ENCODE measurements around the gene ZNF568. TPM values are rescaled to one million over a fixed set of nuclear protein-coding genes. Genes with fewer than 3 reads are reported as not detected.

The ZNF568 gene
- polyA plus RNA-seq, 2 of the 4 experiments (the other 2 are of a cell fraction), result 1.0 to 4.9 TPM

DNA sequence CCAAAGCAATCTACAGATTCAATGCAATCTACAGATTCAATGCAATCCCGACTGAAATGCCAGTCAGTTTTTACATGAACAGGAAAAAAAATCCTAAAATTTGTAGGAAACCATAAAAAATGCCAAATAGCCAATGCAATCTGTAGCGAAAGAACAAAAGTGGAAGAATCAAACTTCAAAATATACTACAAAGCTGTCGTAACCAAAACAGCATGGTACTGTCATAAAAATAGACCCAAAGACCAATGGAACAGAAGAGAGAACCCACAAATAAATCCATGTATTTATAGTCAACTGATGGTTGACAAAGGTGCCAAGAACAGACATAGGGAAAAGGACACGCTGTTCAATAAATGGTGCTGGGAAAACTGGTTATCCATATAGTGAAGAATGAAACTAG lies 17.7 kb upstream of the ZNF568 start:
- peak; percentile 93 for FAIRE-seq
- Histone ChIP-seq H3K4me3 (no peak overlapping the region), H3K27ac (no peak overlapping the region), H3K9me3 (peaks cover 88% of the 10 kb centered on the region), H3K4me2 (no peak overlapping the region), H3K4me1 (no peaks in the 10 kb centered on the region)
- 57% methylated on average over 4 of the region's 4 CpGs for WGBS (ENCODE audit: missing lambda C conversion rate)
- CTCF ChIA-PET, result no interaction called here
- POLR2A ChIA-PET, result no interaction called here
- ATAC-seq, result no peak
- DNase-seq (ENCODE audit: low read depth in 1 of 2, low spot score in 1 of 2), result no peak
- TF ChIP-seq CHD4 (IDR thresholded peaks at IDR 0.05; ENCODE audit: borderline replicate concordance), result no peak
- no peak for TF ChIP-seq BHLHE40 (IDR thresholded peaks at IDR 0.05; ENCODE audit: low read depth, low read length)
- no peak for TF ChIP-seq RFX5 (IDR thresholded peaks at IDR 0.05)

GRCh38 chr19:36916991-36917390 lies 859 bp downstream of the ZNF568 start:
- CTCF ChIA-PET, result no interaction called here
- WGBS (ENCODE audit: missing lambda C conversion rate), result 81% methylated on average over 7 of the region's 7 CpGs
- POLR2A ChIA-PET, result interaction anchor here (0.6 kb wide), 1 partner anchor 228 kb away, joined by 3 read pairs; no protein-coding TSS in a partner anchor
- DNase-seq (ENCODE audit: low read depth in 1 of 2, low spot score in 1 of 2) (peak in 1 of 2 experiments; percentile 9), ATAC-seq (no peak), FAIRE-seq (no peak)
- H3K4me1 ChIP-seq, result no peaks in the 10 kb centered on the region
- peak overlapping the region; percentile 38 for H3K4me2 ChIP-seq
- H3K27ac ChIP-seq, result no peak overlapping the region
- H3K4me3 ChIP-seq, result peak overlapping the region; percentile 39
- no peak for TF ChIP-seq FOXS1 (CRISPR knock-in tag; IDR thresholded peaks at IDR 0.05)
- no peak for TF ChIP-seq CTCF (IDR thresholded peaks at IDR 0.05)
- peaks cover 99% of the 10 kb centered on the region for H3K9me3 ChIP-seq

DNA sequence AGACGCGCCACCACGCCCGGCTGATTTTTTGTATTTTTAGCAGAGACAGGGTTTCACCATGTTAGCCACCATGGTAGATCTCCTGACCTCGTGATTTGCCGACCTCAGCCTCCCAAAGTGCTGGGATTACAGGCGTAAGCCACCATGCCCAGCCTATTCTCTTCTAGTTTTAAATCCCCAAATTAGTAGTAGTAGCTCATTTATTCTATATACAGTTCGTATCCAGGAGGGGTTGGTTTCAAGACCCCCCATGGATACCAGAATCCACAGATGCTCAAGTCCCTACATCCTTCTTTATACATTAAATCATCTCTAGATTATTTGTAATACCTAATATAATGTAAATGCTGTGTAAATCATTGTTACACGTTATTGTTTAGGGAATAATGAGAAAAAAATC lies 2.0 kb downstream of the ZNF568 start:
- Histone ChIP-seq H3K9me3 (peaks cover 98% of the 10 kb centered on the region), H3K4me3 (no peak overlapping the region), H3K4me2 (no peak overlapping the region), H3K27ac (no peak overlapping the region), H3K4me1 (no peaks in the 10 kb centered on the region)
- CTCF ChIA-PET, result no interaction called here
- FAIRE-seq (no peak), ATAC-seq (no peak), DNase-seq (ENCODE audit: low read depth in 1 of 2, low spot score in 1 of 2) (no peak)
- 57% methylated on average over 9 of the region's 9 CpGs for WGBS (ENCODE audit: missing lambda C conversion rate)
- no peak for TF ChIP-seq ZNF302 (CRISPR knock-in tag; IDR thresholded peaks at IDR 0.05)
- no peak for TF ChIP-seq ZC3H11A (IDR thresholded peaks at IDR 0.05)
- TF ChIP-seq CBX8 (IDR thresholded peaks at IDR 0.05), result no peak
- TF ChIP-seq EHMT2 (IDR thresholded peaks at IDR 0.05; ENCODE audit: low read depth), result no peak
- TF ChIP-seq ZSCAN20 (CRISPR knock-in tag; IDR thresholded peaks at IDR 0.05), result no peak
- no peak for TF ChIP-seq NPAS2 (CRISPR knock-in tag; IDR thresholded peaks at IDR 0.05; ENCODE audit: borderline replicate concordance)
- no peak for TF ChIP-seq FOXS1 (CRISPR knock-in tag; IDR thresholded peaks at IDR 0.05)
- no peak for TF ChIP-seq HDAC2 (IDR thresholded peaks at IDR 0.05)
- TF ChIP-seq MYC (IDR thresholded peaks at IDR 0.05; ENCODE audit: borderline replicate concordance, low read length), result no peak
- TF ChIP-seq HOXB13 (CRISPR knock-in tag; IDR thresholded peaks at IDR 0.05; ENCODE audit: low read depth), result no peak
- no peak for TF ChIP-seq BHLHE40 (IDR thresholded peaks at IDR 0.05; ENCODE audit: low read depth, low read length)
- no peak for TF ChIP-seq POLR2A (IDR thresholded peaks at IDR 0.05; ENCODE audit: low read length)
- no peak for TF ChIP-seq HOXB5 (CRISPR knock-in tag; IDR thresholded peaks at IDR 0.05)
- TF ChIP-seq EHF (CRISPR knock-in tag; IDR thresholded peaks at IDR 0.05), result no peak
- TF ChIP-seq, protein P1, sequence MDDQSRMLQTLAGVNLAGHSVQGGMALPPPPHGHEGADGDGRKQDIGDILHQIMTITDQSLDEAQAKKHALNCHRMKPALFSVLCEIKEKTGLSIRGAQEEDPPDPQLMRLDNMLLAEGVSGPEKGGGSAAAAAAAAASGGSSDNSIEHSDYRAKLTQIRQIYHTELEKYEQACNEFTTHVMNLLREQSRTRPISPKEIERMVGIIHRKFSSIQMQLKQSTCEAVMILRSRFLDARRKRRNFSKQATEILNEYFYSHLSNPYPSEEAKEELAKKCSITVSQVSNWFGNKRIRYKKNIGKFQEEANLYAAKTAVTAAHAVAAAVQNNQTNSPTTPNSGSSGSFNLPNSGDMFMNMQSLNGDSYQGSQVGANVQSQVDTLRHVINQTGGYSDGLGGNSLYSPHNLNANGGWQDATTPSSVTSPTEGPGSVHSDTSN (IDR thresholded peaks at IDR 0.05), result no peak
- TF ChIP-seq EP300 (IDR thresholded peaks at IDR 0.05), result no peak
- POLR2A ChIA-PET, result no interaction called here

DNA sequence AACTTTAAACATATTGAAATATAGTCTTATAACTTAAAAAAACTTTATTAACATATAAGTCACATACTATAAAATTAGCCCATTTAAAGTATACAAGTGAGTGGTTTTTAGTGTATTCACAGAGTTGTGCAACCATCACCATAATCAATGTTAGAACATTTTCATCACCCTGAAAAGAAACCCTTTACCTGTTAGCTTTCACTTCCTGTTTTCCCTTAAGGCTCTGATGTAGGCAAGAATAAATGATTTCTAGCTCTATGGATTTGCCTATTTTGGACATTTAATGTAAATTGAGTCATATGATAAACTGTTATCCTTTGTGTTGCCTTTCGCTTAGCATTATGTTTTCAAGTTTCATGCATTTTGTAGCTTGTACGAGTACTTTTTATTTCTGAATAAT lies 15.6 kb downstream of the ZNF568 start:
- WGBS (ENCODE audit: missing lambda C conversion rate), result 65% methylated on average over 2 of the region's 2 CpGs
- CTCF ChIA-PET, result interaction anchor here (0.6 to 0.7 kb wide), 2 partner anchors 74 to 563 kb away, joined by 3 read pairs; no protein-coding TSS in a partner anchor
- H3K4me3 ChIP-seq, result no peak overlapping the region
- POLR2A ChIA-PET, result no interaction called here
- ATAC-seq (no peak), FAIRE-seq (no peak), DNase-seq (ENCODE audit: low read depth in 1 of 2, low spot score in 1 of 2) (no peak)
- H3K27ac ChIP-seq, result no peak overlapping the region
- H3K4me2 ChIP-seq, result no peak overlapping the region
- H3K4me1 ChIP-seq, result no peaks in the 10 kb centered on the region
- H3K9me3 ChIP-seq, result peaks cover 74% of the 10 kb centered on the region
- TF ChIP-seq SMC3 (IDR thresholded peaks at IDR 0.05), result no peak
- no peak for TF ChIP-seq REST (IDR thresholded peaks at IDR 0.05)
- TF ChIP-seq RFX5 (IDR thresholded peaks at IDR 0.05), result no peak
- no peak for TF ChIP-seq HDAC2 (IDR thresholded peaks at IDR 0.05)
- no peak for TF ChIP-seq CHD2 (IDR thresholded peaks at IDR 0.05; ENCODE audit: low read length, partially characterized antibody)
- TF ChIP-seq MAZ (IDR thresholded peaks at IDR 0.05; ENCODE audit: borderline replicate concordance, low read depth, low read length), result no peak
- no peak for TF ChIP-seq CBX8 (IDR thresholded peaks at IDR 0.05)
- no peak for TF ChIP-seq GATA3 (IDR thresholded peaks at IDR 0.05; ENCODE audit: borderline replicate concordance)
- no peak for TF ChIP-seq HOXB13 (CRISPR knock-in tag; IDR thresholded peaks at IDR 0.05; ENCODE audit: low read depth)
- no peak for TF ChIP-seq CHD4 (IDR thresholded peaks at IDR 0.05; ENCODE audit: borderline replicate concordance)
- TF ChIP-seq POLR2AphosphoS2 (conservative IDR thresholded peaks at IDR 0.05; ENCODE audit: low read length), result no peak
- TF ChIP-seq NR3C1 (IDR thresholded peaks at IDR 0.05), result no peak
- no peak for TF ChIP-seq PHF8 (IDR thresholded peaks at IDR 0.05; ENCODE audit: borderline replicate concordance, low read depth)
- no peak for TF ChIP-seq TFCP2L1 (CRISPR knock-in tag; IDR thresholded peaks at IDR 0.05)

Measured in A549 (cell line).